ENCODE measurements around the gene ANKUB1.

DNA sequence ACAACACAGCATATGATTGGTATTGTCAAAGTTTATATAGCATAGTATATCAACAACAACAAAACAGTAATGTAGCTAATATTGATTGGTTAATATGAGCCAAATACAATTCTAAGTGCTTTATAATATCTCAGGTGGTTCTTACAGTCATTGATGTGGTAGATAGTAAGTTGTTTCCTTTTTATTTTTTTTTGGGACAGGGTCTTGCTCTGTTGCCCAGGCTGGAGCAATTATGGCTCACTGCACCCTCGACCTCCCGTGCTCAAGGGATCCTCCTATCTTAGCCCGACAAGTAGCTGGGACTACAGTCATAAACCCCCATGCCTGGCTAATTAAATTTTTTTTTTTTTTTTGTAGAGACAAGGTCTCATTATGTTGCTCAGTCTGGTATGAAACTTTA, 23.4 kb upstream of the ANKUB1 start:
- TF ChIP-seq, protein P1, sequence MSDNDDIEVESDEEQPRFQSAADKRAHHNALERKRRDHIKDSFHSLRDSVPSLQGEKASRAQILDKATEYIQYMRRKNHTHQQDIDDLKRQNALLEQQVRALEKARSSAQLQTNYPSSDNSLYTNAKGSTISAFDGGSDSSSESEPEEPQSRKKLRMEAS (CRISPR knock-in tag; IDR thresholded peaks at IDR 0.05) = no peak
- TF ChIP-seq, protein P2, sequence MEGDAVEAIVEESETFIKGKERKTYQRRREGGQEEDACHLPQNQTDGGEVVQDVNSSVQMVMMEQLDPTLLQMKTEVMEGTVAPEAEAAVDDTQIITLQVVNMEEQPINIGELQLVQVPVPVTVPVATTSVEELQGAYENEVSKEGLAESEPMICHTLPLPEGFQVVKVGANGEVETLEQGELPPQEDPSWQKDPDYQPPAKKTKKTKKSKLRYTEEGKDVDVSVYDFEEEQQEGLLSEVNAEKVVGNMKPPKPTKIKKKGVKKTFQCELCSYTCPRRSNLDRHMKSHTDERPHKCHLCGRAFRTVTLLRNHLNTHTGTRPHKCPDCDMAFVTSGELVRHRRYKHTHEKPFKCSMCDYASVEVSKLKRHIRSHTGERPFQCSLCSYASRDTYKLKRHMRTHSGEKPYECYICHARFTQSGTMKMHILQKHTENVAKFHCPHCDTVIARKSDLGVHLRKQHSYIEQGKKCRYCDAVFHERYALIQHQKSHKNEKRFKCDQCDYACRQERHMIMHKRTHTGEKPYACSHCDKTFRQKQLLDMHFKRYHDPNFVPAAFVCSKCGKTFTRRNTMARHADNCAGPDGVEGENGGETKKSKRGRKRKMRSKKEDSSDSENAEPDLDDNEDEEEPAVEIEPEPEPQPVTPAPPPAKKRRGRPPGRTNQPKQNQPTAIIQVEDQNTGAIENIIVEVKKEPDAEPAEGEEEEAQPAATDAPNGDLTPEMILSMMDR (IDR thresholded peaks at IDR 0.05) = no peak
- TF ChIP-seq, protein P3, sequence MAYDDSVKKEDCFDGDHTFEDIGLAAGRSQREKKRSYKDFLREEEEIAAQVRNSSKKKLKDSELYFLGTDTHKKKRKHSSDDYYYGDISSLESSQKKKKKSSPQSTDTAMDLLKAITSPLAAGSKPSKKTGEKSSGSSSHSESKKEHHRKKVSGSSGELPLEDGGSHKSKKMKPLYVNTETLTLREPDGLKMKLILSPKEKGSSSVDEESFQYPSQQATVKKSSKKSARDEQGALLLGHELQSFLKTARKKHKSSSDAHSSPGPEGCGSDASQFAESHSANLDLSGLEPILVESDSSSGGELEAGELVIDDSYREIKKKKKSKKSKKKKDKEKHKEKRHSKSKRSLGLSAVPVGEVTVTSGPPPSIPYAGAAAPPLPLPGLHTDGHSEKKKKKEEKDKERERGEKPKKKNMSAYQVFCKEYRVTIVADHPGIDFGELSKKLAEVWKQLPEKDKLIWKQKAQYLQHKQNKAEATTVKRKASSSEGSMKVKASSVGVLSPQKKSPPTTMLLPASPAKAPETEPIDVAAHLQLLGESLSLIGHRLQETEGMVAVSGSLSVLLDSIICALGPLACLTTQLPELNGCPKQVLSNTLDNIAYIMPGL (CRISPR knock-in tag; IDR thresholded peaks at IDR 0.05) = no peak
- TF ChIP-seq NFYB (CRISPR knock-in tag; conservative IDR thresholded peaks at IDR 0.05; ENCODE audit: low read depth) = no peak
- TF ChIP-seq CBFB (CRISPR knock-in tag; IDR thresholded peaks at IDR 0.05; ENCODE audit: low read depth) = no peak
- no peak for TF ChIP-seq TP53 (CRISPR knock-in tag; IDR thresholded peaks at IDR 0.05)
- TF ChIP-seq ELF4 (CRISPR knock-in tag; IDR thresholded peaks at IDR 0.05; ENCODE audit: low read depth) = no peak
- no peak for TF ChIP-seq RELA (CRISPR knock-in tag; IDR thresholded peaks at IDR 0.05; ENCODE audit: borderline replicate concordance)
- TF ChIP-seq TCF7 (CRISPR knock-in tag; IDR thresholded peaks at IDR 0.05; ENCODE audit: low read depth) = no peak
- TF ChIP-seq FOXK1 (CRISPR knock-in tag; IDR thresholded peaks at IDR 0.05) = no peak
- TF ChIP-seq MXD4 (CRISPR knock-in tag; IDR thresholded peaks at IDR 0.05; ENCODE audit: borderline replicate concordance) = no peak
- no peak for TF ChIP-seq ZNF416 (CRISPR knock-in tag; IDR thresholded peaks at IDR 0.05)
- no peak for TF ChIP-seq ZNF317 (CRISPR knock-in tag; IDR thresholded peaks at IDR 0.05; ENCODE audit: borderline replicate concordance, low read depth)

All from WTC11 (cell line).